Peyer's patch (tissue), 4 donors: ENCODE data around the gene YY1. TPM values are rescaled to one million over a fixed set of nuclear protein-coding genes. Genes with fewer than 3 reads are reported as not detected.

Experiments used
- DNase-seq, 3 donors: peaks; one replicate each; pipeline ENCODE4 v3.0.0-alpha.2; 2017 to 2019
- H3K27ac ChIP-seq, 4 donors: fragments of 200-600 bp; sonication (generic); one replicate each; pipeline ENCODE4 v1.5.1; 2016 to 2019
- H3K27me3 ChIP-seq, 2 donors: fragments of 200-600 bp; sonication (generic); one replicate each; pipeline ENCODE4 v1.5.1; 2019
- H3K36me3 ChIP-seq, 3 donors: fragments of 200-600 bp; sonication (generic); one replicate each; pipeline ENCODE4 v1.5.1; 2016 to 2019
- H3K4me1 ChIP-seq, 4 donors: fragments of 200-600 bp; sonication (generic); one replicate each; pipeline ENCODE4 v1.5.1; 2016 to 2019
- H3K4me3 ChIP-seq, 4 donors: fragments of 200-600 bp; sonication (generic); 1 replicate in 3 of 4; 2 replicates in 1 of 4; pipeline ENCODE4 v1.5.1; 2016 to 2019; ENCODE audit warnings: mild to moderate bottlenecking in 1 of 4
- H3K9me3 ChIP-seq, 4 donors: fragments of 200-600 bp; sonication (generic); one replicate each; pipeline ENCODE4 v1.5.1; 2016 to 2019; ENCODE audit warnings: mild to moderate bottlenecking in 1 of 4
- CTCF ChIP-seq, 6 experiments: fragments of 450-650 bp in 4 of 6; fragments of 200-600 bp in 2 of 6; sonication (generic) in 1 of 6; IDR thresholded peaks; one replicate each; pipeline ENCODE4 v1.5.1; 2017 to 2019; ENCODE audit warnings: antibody characterized with exemption in 6 of 6, mild to moderate bottlenecking in 3 of 6, moderate library complexity in 1 of 6
- POLR2A ChIP-seq, 2 donors: fragments of 450-650 bp; IDR thresholded peaks; one replicate each; pipeline ENCODE4 v1.5.1; 2017; ENCODE audit warnings: antibody characterized with exemption in 2 of 2, mild to moderate bottlenecking in 2 of 2, moderate library complexity in 2 of 2
- total RNA-seq, 4 donors: library from RNA; depleted of rRNA; stranded (reverse); fragments of >200 nt; gene quantifications; one replicate each; pipeline ENCODE4 v1.1.0, GENCODE V29; 2016

Gene YY1
- total RNA-seq, 4 donors from 2014 or later = 42.0 to 63.5 (median 50.9) TPM

- no peaks in the 10 kb centered on the region for H3K9me3 ChIP-seq
- peaks cover 0 to 11% (median 2%) of the 10 kb centered on the region in 4 donors for H3K4me1 ChIP-seq
- DNase-seq = peak in 2 of 3 donors; percentile 69 to 86
- H3K36me3 ChIP-seq = no peaks in the 10 kb centered on the region
- peak overlapping the region in 3 of 4 donors; percentile 17 to 53 (median 48) for H3K4me3 ChIP-seq
- no peaks in the 10 kb centered on the region for H3K27me3 ChIP-seq
- TF ChIP-seq POLR2A (IDR thresholded peaks at IDR 0.05) (peak; percentile 62 to 79), CTCF (IDR thresholded peaks at IDR 0.05) (no peak)
- peak overlapping the region in 3 of 4 donors; percentile 61 to 87 (median 79) for H3K27ac ChIP-seq
Observed at GRCh38 chr14:100328495-100329163, 89.7 kb downstream of the YY1 start.

- Histone ChIP-seq H3K4me3 (peak overlapping the region in 3 of 4 donors; percentile 17 to 53 (median 48)), H3K27me3 (no peaks in the 10 kb centered on the region), H3K4me1 (peaks cover 0 to 11% (median 2%) of the 10 kb centered on the region in 4 donors), H3K36me3 (peaks cover 0 to 6% (median 0%) of the 10 kb centered on the region in 3 donors), H3K27ac (peak overlapping the region in 3 of 4 donors; percentile 61 to 87 (median 79)), H3K9me3 (no peaks in the 10 kb centered on the region)
- DNase-seq = no peak
- TF ChIP-seq CTCF (IDR thresholded peaks at IDR 0.05) = no peak
- TF ChIP-seq POLR2A (IDR thresholded peaks at IDR 0.05) = no peak
Observed at GRCh38 chr14:100329233-100330006, 90.5 kb downstream of the YY1 start.

- H3K36me3 ChIP-seq = peaks cover 0 to 10% (median 0%) of the 10 kb centered on the region in 3 donors
- H3K4me1 ChIP-seq = peaks cover 0 to 11% (median 2%) of the 10 kb centered on the region in 4 donors
- H3K27me3 ChIP-seq = no peaks in the 10 kb centered on the region
- no peak overlapping the region for H3K27ac ChIP-seq
- no peak overlapping the region for H3K4me3 ChIP-seq
- TF ChIP-seq CTCF (IDR thresholded peaks at IDR 0.05) (no peak), POLR2A (IDR thresholded peaks at IDR 0.05) (no peak)
- H3K9me3 ChIP-seq = no peaks in the 10 kb centered on the region
- no peak for DNase-seq
Observed at GRCh38 chr14:100330007-100330344, 91.0 kb downstream of the YY1 start.

GRCh38 chr14:100330388-100330931, 91.5 kb downstream of the YY1 start:
- Histone ChIP-seq H3K4me3 (no peak overlapping the region), H3K9me3 (no peaks in the 10 kb centered on the region), H3K27me3 (no peaks in the 10 kb centered on the region), H3K27ac (no peak overlapping the region), H3K4me1 (peaks cover 0 to 8% (median 2%) of the 10 kb centered on the region in 4 donors), H3K36me3 (peaks cover 0 to 10% (median 0%) of the 10 kb centered on the region in 3 donors)
- DNase-seq = peak in 1 of 3 donors; percentile 40
- TF ChIP-seq CTCF (IDR thresholded peaks at IDR 0.05) (no peak), POLR2A (IDR thresholded peaks at IDR 0.05) (no peak)

- H3K27me3 ChIP-seq = no peaks in the 10 kb centered on the region
- no peaks in the 10 kb centered on the region for H3K9me3 ChIP-seq
- H3K27ac ChIP-seq = no peak overlapping the region
- TF ChIP-seq CTCF (IDR thresholded peaks at IDR 0.05) (no peak), POLR2A (IDR thresholded peaks at IDR 0.05) (no peak)
- H3K36me3 ChIP-seq = peaks cover 0 to 22% (median 0%) of the 10 kb centered on the region in 3 donors
- DNase-seq = peak in 1 of 3 donors; percentile 32
- peaks cover 0 to 4% (median 2%) of the 10 kb centered on the region in 4 donors for H3K4me1 ChIP-seq
- H3K4me3 ChIP-seq = no peak overlapping the region
Observed at GRCh38 chr14:100332071-100332639, 93.2 kb downstream of the YY1 start.
